HUDEP-2 (cell line): ENCODE data around the gene CR1L.
"Not testable (repeated sequence)": the region's sequence is repeated elsewhere in the genome, so short reads cannot be mapped to it uniquely, and the experiment has no call there.

Experiments
- DNase-seq, 76 experiments: peaks; one replicate each; lab custom pipeline; 2025; ENCODE audit not compliant: unreplicated experiment in 76 of 76; lab: John Stamatoyannopoulos, UW

CR1L gene

GRCh38 chr1:207766569-207766968 lies 121.6 kb downstream of the CR1L start:
- no peak for DNase-seq

- DNase-seq, result not testable (repeated sequence)
Observed at GRCh38 chr1:207770514-207770913, 125.6 kb downstream of the CR1L start.
